Measurements from ENCODE around the gene STPG2. TPM values are rescaled to one million over a fixed set of nuclear protein-coding genes. Genes with fewer than 3 reads are reported as not detected.
A peak's percentile ranks its signal among the peaks of the same experiment; 100 is the strongest.

The STPG2 gene
- total and polyA plus RNA-seq, 10 of the 15 experiments (the other 5 are each of a cell fraction or from before 2014, with no cell fraction given) = 0.13 to 0.24 TPM; not detected in 8

- TF ChIP-seq ZNF207 (IDR thresholded peaks at IDR 0.05; ENCODE audit: borderline replicate concordance) (no peak), CBX5 (IDR thresholded peaks at IDR 0.05; ENCODE audit: low read depth) (0 out of 2 replicates have a peak, but pooled peaks have one; percentile 64), SMARCA5 (IDR thresholded peaks at IDR 0.05) (peak; percentile 25; the same call in 1 of the 2 replicates), CEBPB (IDR thresholded peaks at IDR 0.05; ENCODE audit: borderline replicate concordance in 1 of 2, low read depth in 2 of 2, low read length in 2 of 2) (no peak), BMI1 (IDR thresholded peaks at IDR 0.05; ENCODE audit: borderline replicate concordance) (peak; percentile 28; the same call in 1 of the 2 replicates), RAD21 (IDR thresholded peaks at IDR 0.05; ENCODE audit: insufficient read depth, low read depth, low read length) (0 out of 2 replicates have a peak, but pooled peaks have one; percentile 12), SIX5 (IDR thresholded peaks at IDR 0.05; ENCODE audit: low read depth, low read length, severe bottlenecking) (no peak), STAT3 (IDR thresholded peaks at IDR 0.05; ENCODE audit: low read depth, low read length) (no peak), E2F4 (IDR thresholded peaks at IDR 0.05; ENCODE audit: low read depth, low read length) (0 out of 2 replicates have a peak, but pooled peaks have one; percentile 24), POU2F2 (IDR thresholded peaks at IDR 0.05; ENCODE audit: borderline replicate concordance, low read depth, low read length) (peak; percentile 68; the same call in 1 of the 3 replicates), IKZF1 (conservative IDR thresholded peaks at IDR 0.05) (peak; percentile 60), REST (IDR thresholded peaks at IDR 0.05; ENCODE audit: low read depth, low read length) (no peak), TAF1 (IDR thresholded peaks at IDR 0.05; ENCODE audit: borderline replicate concordance, low read depth, low read length) (peak; percentile 53; the same call in 1 of the 2 replicates), IKZF2 (IDR thresholded peaks at IDR 0.05) (peak; percentile 39 to 59; a peak in 2 of 4 replicates), HCFC1 (IDR thresholded peaks at IDR 0.05; ENCODE audit: low read length) (no peak), NBN (IDR thresholded peaks at IDR 0.05) (peak; percentile 35; the same call in 1 of the 2 replicates)
Measured at GRCh38 chr4:98143001-98143899, at the start of gene STPG2 (continued).
